Tibial nerve (tissue), 4 donors: ENCODE data around the gene DOCK2. TPM values are rescaled to one million over a fixed set of nuclear protein-coding genes. Genes with fewer than 3 reads are reported as not detected.
"Not testable (repeated sequence)": the region's sequence is repeated elsewhere in the genome, so short reads cannot be mapped to it uniquely, and the experiment has no call there.

Experiments
- DNase-seq, 2 donors: peaks; one replicate each; pipeline ENCODE4 v3.0.0-alpha.2; 2019; ENCODE audit warnings: low spot score in 2 of 2
- H3K27ac ChIP-seq, 4 donors: fragments of 200-600 bp; sonication (generic) in 3 of 4; one replicate each; pipeline ENCODE4 v1.5.1; 2017 to 2019; ENCODE audit warnings: mild to moderate bottlenecking in 1 of 4
- H3K27me3 ChIP-seq, 2 donors: fragments of 200-600 bp; sonication (generic) in 1 of 2; one replicate each; pipeline versions ENCODE4 v1.5.1 to v1.6.0; 2017 to 2019
- H3K36me3 ChIP-seq, 3 donors: fragments of 200-600 bp; sonication (generic); one replicate each; pipeline ENCODE4 v1.5.1; 2018 to 2019
- H3K4me1 ChIP-seq, 4 donors: fragments of 200-600 bp; sonication (generic) in 3 of 4; one replicate each; pipeline ENCODE4 v1.5.1; 2017 to 2019
- H3K4me3 ChIP-seq, 4 donors: fragments of 200-600 bp; sonication (generic) in 3 of 4; one replicate each; pipeline ENCODE4 v1.5.1; 2017 to 2019; ENCODE audit warnings: mild to moderate bottlenecking in 1 of 4, moderate library complexity in 1 of 4
- H3K9me3 ChIP-seq, 4 donors: fragments of 200-600 bp; sonication (generic) in 3 of 4; one replicate each; pipeline ENCODE4 v1.5.1; 2017 to 2019
- EP300 ChIP-seq, 2 donors: sonication (generic); formaldehyde crosslinking; IDR thresholded peaks; one replicate each; pipeline ENCODE4 v1.6.1; 2017; ENCODE audit warnings: antibody characterized with exemption in 2 of 2, mild to moderate bottlenecking in 1 of 2
- POLR2A ChIP-seq, 2 donors: fragments of 450-650 bp; IDR thresholded peaks; one replicate each; pipeline ENCODE4 v1.6.1; 2017; ENCODE audit warnings: antibody characterized with exemption in 2 of 2, mild to moderate bottlenecking in 2 of 2, moderate library complexity in 2 of 2
- WGBS, 2 donors: methylation state at CpG; one replicate each; pipeline ENCODE4 v1.1.5; 2018; 5-methylcytosine and 5-hydroxymethylcytosine counted together
- total RNA-seq, 4 donors: library from RNA; depleted of rRNA; stranded (reverse); fragments of >200 nt; gene quantifications; one replicate each; pipeline ENCODE4 v1.1.0, GENCODE V29; 2016
- TF ChIP-seq, protein P1 (sequence below), 5 experiments: fragments of 200-600 bp in 3 of 5; fragments of 450-650 bp in 2 of 5; sonication (generic) in 3 of 5; IDR thresholded peaks; one replicate each; pipeline ENCODE4 v1.5.1; 2016 to 2019; ENCODE audit warnings: antibody characterized with exemption in 5 of 5, mild to moderate bottlenecking in 3 of 5, moderate library complexity in 2 of 5

Gene DOCK2
- total RNA-seq, 4 donors from 2014 or later: 14.9 to 83.4 (median 23.8) TPM

DNA sequence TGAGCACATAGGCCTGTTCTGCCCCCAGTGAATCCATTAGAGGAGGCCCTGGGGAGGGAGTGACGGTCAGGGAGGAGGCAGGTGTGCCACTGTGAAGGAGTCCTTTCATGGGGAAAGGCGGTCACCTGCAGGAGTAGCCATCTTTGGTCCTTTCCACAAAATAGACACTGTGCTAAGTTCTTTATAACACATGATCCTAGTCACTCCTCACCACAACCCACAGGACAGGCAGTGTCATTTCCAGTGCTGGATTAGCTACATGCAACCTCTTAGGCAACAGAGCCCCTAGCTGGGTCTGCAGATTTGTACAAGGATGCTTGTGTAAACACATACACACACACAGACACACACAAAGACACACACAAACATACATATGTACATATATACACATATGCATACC lies 18.3 kb downstream of the DOCK2 start:
- TF ChIP-seq, protein P1, sequence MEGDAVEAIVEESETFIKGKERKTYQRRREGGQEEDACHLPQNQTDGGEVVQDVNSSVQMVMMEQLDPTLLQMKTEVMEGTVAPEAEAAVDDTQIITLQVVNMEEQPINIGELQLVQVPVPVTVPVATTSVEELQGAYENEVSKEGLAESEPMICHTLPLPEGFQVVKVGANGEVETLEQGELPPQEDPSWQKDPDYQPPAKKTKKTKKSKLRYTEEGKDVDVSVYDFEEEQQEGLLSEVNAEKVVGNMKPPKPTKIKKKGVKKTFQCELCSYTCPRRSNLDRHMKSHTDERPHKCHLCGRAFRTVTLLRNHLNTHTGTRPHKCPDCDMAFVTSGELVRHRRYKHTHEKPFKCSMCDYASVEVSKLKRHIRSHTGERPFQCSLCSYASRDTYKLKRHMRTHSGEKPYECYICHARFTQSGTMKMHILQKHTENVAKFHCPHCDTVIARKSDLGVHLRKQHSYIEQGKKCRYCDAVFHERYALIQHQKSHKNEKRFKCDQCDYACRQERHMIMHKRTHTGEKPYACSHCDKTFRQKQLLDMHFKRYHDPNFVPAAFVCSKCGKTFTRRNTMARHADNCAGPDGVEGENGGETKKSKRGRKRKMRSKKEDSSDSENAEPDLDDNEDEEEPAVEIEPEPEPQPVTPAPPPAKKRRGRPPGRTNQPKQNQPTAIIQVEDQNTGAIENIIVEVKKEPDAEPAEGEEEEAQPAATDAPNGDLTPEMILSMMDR (IDR thresholded peaks at IDR 0.05): no peak
- TF ChIP-seq POLR2A (IDR thresholded peaks at IDR 0.05) (no peak), EP300 (IDR thresholded peaks at IDR 0.05) (no peak)
- DNase-seq: no peak
- Histone ChIP-seq H3K36me3 (no peaks in the 10 kb centered on the region), H3K4me3 (no peak overlapping the region), H3K4me1 (peaks cover 0 to 11% (median 2%) of the 10 kb centered on the region in 4 donors), H3K9me3 (no peaks in the 10 kb centered on the region), H3K27ac (no peak overlapping the region), H3K27me3 (no peaks in the 10 kb centered on the region)
- 84 to 87% methylated on average over 2 of the region's 2 CpGs for WGBS, 2 donors

DNA sequence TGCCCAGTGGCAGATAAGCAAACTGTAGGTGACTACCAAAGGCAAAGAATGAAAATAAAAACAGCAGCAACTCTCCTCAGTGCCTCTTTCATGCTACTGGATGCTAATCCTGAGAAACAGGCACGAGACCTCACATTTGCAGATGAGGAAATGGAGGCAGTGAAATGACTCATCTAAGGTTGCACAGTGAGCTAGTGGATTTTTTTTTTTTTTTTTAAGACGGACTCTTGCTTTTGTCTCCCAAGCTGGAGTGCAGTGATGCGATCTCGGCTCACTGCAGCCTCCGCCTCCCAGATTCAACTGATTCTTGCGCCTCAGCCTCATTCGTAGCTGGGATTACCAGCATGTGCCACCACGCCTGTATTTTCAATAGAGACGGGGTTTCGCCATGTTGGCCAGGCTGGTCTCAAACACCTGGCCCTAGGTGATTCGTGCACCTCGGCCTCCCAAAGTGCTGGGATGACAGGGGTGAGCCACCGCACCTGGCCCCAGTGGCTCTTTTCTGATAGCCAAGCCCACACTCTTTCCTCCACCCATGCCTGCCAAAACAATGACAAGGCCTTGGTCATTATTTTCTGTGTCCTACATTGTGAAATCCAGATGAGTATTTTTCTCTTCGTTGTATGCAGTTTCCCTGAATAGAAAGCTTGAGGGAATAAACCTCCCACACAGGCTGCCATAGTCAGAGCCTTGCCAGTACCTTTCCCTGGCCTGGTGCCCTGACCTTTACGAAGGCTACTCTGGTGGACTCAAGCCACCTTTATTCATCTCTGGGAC lies 19.2 kb downstream of the DOCK2 start:
- H3K9me3 ChIP-seq: no peaks in the 10 kb centered on the region
- H3K4me1 ChIP-seq: peaks cover 0 to 7% (median 0%) of the 10 kb centered on the region in 4 donors
- 87 to 89% methylated on average over 15 of the region's 15 CpGs for WGBS, 2 donors
- H3K27me3 ChIP-seq: no peaks in the 10 kb centered on the region
- no peaks in the 10 kb centered on the region for H3K36me3 ChIP-seq
- DNase-seq: no peak
- no peak overlapping the region for H3K27ac ChIP-seq
- TF ChIP-seq EP300 (IDR thresholded peaks at IDR 0.05) (no peak), POLR2A (IDR thresholded peaks at IDR 0.05) (no peak)
- TF ChIP-seq, protein P1 (IDR thresholded peaks at IDR 0.05): no peak
- no peak overlapping the region for H3K4me3 ChIP-seq

DNA sequence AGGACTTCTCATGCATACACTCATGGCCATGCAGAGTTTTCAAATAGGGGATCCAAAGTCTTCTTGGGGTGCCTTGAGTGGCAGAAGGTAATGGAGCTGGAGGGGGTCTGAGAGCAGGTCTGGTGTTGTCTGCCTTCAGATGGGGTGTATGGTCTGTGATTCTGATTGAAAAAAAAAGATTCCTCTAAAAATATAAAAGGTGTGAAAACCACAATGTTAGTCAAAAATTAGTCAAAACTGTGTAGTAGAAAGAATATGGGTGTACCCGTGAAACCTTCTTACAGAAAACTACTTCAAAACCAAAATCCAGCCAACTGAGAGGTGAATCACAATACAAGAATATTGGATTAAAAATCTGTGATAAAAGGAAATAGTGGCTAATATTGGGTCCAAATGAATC lies 20.1 kb downstream of the DOCK2 start:
- H3K27me3 ChIP-seq: no peaks in the 10 kb centered on the region
- 96 to 97% methylated on average over 1 of the region's 1 CpG for WGBS, 2 donors
- TF ChIP-seq, protein P1 (IDR thresholded peaks at IDR 0.05): no peak
- TF ChIP-seq EP300 (IDR thresholded peaks at IDR 0.05) (no peak), POLR2A (IDR thresholded peaks at IDR 0.05) (no peak)
- peaks cover 0 to under 1% (median 0%) of the 10 kb centered on the region in 4 donors for H3K4me1 ChIP-seq
- no peaks in the 10 kb centered on the region for H3K9me3 ChIP-seq
- no peak overlapping the region for H3K27ac ChIP-seq
- H3K4me3 ChIP-seq: no peak overlapping the region
- H3K36me3 ChIP-seq: no peaks in the 10 kb centered on the region
- no peak for DNase-seq

DNA sequence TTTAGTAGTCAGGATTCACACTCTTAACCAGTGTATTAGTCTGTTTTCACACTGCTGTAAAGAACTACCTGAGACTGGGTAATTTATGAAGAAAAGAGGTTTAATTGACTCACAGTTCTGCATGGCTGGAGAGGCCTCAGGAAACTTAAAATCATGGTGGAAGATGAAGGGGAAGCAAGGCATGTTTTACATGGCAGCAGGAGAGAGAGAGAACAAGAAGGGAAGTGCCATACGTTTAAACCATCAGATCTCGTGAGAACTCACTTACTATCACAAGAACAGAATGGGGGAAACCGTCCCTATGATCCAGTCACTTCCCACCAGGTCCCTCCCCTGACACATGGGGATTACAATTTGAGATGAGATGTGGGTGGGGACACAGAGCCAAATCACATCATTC lies 25.4 kb downstream of the DOCK2 start:
- not testable (repeated sequence) for H3K36me3 ChIP-seq, H3K27me3 ChIP-seq, H3K4me1 ChIP-seq, H3K9me3 ChIP-seq, H3K27ac ChIP-seq, H3K4me3 ChIP-seq, DNase-seq
- 76 to 79% methylated on average over 3 of the region's 3 CpGs for WGBS, 2 donors

DNA sequence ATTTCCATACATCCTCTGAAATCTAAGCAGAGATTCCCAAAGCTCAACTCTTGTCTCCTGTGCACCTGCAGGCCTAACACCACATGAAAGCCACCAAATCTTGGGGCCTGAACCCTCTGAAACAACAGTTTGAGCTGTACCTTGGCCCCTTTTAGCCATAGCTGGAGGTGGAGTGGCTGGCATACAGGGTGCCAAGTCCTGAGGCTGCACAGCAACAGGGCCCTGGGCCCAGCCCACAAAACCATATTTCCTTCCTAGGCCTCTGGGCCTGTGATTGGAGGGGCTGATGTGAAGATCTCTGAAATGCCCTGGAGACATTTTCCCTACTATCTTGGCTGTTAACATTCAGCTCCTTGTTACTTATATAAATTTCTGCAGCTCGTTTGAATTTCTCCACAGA lies 26.5 kb downstream of the DOCK2 start:
- DNase-seq: no peak
- WGBS, 2 donors: 40 to 47% methylated on average over 1 of the region's 1 CpG
- Histone ChIP-seq H3K9me3 (peaks cover 0 to 9% (median 0%) of the 10 kb centered on the region in 4 donors), H3K27ac (no peak overlapping the region), H3K4me1 (no peaks in the 10 kb centered on the region), H3K27me3 (no peaks in the 10 kb centered on the region), H3K4me3 (no peak overlapping the region), H3K36me3 (no peaks in the 10 kb centered on the region)
- TF ChIP-seq EP300 (IDR thresholded peaks at IDR 0.05) (no peak), POLR2A (IDR thresholded peaks at IDR 0.05) (no peak)
- TF ChIP-seq, protein P1 (IDR thresholded peaks at IDR 0.05): no peak
